HG03460 (cell line): ENCODE measurements around the gene GALNT9.

Source experiments
- ATAC-seq: cut with Tn5 transposase; IDR thresholded peaks from one replicate; pipeline ENCODE4 v1.9.1; 2021; ENCODE audit not compliant: unreplicated experiment

The GALNT9 gene

DNA sequence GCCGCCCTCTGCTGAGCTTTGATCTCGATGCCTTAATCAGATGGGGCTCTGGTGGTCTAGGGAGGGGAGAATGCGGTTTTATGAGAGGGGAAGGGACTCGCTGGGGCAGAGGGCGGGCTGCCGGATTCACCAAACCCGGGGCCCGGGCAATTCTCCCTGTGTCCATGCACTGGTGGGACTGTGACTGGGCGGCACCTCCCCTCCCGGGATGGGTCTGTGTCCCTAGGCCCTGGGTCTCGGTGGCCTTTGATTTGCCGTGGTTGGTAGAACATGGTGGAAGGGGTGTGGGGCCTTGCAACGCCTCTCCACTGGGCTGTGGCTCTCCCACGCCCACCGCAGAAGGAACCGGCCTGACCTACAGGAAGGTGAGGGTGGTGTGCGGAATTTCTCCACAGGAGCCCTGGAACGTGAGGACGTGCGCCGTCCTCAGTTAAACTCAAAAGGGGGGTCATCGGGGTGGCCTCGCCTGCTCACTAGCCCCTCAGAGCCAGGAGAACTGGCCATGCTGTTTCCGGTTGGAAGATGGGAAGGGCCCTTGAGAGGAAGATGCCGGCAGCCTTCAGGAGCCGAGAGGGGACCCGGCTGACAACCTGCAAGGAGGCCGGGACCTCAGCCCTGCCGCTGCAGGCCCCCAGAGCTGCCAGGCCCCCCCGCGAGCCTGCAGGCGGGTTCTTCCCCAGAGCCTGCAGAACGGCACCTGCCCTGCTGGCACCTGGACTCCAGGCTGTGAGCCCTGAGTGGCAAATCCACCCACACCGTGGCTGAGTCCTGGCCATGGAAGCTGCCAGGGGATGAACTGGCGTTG lies 141.5 kb downstream of the GALNT9 start:
- no peak for ATAC-seq

DNA sequence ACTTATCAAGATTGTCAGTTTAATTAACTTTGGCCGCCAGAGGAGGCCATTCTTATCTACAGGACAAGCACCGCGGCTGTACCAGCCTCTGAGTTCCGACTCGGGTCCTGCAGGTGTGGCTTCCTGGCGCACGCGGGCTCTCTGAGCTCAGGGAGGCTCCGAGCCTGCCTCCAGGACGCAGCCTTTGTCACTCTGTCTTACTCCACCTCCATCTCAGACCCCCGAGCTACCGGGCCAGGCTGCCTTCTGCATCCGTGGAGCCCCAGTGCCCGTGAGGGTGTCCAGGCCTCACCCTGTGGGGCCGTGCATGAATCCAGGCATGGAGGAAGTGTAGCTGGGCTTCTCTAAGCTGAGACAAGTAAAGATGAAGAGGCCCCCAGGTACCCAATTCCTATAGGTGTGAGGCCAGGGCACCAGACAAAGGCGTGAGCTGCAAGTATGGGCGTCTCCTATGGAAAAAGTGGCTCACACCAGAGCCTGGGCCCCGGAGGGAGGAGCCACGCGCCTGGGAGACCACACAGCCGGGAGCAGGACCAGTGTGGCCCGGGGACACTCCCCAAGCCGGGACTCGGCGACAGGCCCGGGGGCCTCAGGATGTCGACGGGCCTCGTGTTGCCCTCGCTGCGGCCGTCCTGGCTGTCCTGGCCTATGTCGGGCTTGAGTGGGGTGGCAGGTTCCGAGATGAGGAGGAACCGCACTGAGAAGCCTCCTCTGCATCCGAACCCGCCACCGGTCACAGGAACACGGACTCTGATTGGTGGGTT lies 142.3 kb downstream of the GALNT9 start:
- no peak for ATAC-seq

DNA sequence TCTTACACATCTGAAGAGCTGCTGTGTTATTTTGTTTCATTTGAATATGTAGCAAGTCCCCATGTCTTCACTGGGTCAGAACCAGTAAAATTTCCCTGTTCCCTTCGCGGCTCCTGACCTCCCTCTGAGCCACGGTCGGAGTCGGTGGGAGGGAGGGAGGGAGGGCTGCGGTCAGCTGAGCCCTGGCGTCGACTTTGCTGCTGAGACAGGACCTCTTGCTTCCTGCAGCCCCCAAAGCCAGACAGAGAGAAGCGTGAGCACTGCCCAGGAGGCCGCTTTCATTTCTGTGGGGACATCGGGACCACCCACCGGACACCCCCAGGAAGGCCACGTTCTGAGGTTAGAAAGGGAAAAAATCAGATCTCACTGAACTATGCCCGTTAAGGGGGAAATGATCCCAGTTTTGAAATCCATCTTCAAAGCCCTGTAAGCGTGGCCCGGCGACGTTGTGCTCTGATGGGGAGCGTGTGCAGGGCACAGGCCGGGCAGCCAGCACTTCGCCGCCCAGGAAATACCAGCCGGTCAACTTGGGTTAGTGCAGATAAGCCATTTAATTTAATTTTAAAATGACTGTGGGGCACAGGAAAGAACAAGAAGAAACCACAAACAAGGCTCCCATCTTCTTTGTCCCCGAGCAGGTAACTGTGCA lies 143.1 kb downstream of the GALNT9 start:
- no peak for ATAC-seq

DNA sequence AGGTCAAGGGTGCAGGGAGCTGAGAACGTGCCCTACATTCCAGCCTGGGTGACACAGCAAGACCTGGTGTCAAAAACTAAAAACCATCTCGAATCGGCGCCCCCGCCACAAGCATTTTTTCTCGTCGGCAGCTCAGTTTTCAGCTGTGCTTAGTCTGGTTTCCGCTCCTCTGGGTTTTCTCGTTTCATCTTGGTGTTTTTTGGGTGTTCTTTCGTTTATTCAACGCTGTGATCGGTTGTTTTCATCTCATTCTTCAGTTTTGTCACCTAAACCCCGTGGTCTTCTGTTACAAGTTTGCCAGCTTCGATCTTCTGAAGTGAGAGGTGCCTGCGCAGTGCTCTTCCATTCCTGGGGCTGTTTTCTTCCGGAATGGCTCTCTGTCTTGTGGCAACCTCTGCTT lies 143.7 kb downstream of the GALNT9 start:
- ATAC-seq, result no peak

DNA sequence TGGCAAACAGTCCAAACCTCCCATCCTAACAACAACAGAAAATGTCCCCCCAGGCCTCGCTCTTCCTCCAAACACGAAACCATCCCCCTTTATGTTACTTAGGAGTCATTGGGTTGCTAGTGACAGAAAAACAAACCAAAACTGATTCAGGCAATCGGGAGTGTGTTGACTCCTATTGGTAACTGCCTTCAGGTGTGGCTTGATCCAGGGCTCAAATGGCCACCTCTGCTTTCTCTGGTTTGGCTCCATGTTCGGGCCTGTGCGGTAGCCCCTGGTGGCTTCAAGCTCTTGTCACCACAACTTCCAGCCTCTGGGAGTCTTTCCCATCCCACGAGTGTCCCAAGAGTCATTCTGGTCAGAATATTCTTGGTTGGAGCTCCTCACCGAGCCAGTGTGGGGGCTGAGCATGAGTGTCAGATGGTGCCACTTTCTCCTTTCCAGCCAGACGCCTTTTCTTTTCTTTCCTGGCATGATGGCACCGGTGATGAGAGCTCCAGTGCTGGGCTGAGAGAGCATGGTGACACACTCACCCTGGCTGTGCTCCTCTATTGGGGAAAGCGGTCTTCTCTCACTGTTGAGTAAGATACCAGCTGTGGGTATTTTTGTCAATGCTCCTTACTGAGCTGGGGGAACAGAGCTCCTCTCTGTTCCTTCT lies 146.6 kb downstream of the GALNT9 start:
- ATAC-seq, result no peak

DNA sequence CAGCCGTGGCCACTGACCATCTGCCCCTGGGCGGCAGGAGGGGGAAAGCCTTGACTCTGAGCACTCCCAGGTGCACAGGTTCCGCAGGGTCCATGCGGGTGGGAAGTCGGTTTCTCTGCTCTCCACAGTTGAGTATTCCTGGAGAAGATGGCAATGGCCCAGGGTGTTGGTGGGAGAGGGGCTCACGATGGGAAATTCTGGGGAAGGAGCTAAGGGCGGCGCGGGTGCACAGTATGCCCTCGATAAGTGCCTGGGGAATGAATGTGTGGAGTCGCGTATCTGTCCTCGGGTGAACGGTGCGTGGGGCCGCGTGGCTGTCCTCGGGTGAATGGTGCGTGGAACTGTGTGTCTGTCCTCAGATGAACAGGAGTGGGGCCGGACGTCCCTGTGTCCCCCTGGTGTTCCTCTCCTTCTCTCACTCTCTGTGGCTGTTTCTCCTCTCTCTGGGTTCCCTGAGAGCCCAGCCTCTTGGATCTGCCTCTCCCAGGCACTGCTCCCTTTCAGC lies 147.1 kb downstream of the GALNT9 start:
- no peak for ATAC-seq

DNA sequence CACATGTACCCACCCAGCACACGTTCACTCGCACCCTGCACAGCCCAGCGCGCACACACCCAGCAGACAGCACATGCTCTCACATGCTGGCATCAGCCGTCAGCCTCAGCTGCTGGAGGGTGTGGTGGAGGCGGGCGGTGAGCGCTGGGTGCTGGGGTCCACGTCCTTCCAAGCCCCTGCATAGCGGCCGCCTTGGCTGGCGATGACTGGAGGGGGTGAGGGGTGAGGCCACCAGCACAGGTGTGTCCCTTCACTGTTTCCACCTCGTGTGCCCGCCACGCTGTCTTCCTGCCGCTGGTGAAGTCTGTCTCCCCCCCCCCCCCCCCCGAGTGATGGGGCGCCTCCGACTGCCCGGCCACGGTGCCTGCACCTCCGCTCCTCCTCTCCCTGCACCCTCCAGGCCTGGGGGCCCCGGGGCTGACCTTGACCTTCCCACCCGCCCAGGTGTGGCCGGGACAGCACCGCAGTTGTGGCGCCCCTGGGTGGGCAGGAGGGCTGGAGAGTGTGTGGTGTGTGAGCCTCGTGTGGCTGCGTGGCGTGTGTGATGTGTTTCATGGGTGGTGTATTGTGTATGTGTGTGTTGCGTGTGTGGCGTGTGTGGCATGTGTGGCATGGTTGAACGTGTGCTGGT lies 147.7 kb downstream of the GALNT9 start:
- ATAC-seq, result no peak

DNA sequence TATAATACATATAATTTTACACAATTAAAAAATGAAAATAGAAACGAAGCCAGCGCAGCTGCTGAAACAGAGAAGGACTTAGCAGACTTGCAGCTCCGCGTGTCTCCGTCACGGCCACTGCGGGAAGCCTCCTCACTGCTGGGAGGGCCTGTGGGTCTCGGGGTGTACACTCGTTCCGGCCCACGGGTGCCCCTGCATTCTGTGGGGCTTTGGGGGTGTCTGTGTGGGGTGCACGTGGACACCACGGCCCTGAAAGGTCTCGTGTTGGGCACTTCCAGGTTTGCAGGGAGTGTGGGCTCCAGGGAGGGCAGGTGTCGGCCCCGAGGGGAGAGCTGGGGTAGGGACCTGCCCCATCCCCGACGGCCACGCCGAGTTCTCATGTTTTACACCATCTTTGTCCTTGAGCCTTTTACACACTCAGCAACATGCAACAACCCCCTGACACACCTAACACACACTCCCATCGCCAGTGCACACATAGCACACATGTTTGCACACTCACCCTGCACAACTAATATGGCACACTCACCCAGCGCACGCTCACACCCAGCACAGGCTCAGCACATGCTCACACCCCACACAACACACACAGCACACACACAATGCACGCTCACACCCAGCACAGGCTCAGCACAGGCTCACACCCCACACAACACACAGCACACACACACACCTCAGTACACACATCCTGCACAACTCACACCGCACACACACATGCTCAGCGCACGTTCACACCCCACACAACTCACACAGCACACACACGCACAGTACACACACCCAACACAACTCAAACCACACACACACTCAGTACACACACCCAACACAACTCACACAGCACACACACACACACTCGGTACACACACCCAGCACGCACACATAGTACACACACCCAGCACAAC lies 148.5 kb downstream of the GALNT9 start:
- ATAC-seq, result no peak

DNA sequence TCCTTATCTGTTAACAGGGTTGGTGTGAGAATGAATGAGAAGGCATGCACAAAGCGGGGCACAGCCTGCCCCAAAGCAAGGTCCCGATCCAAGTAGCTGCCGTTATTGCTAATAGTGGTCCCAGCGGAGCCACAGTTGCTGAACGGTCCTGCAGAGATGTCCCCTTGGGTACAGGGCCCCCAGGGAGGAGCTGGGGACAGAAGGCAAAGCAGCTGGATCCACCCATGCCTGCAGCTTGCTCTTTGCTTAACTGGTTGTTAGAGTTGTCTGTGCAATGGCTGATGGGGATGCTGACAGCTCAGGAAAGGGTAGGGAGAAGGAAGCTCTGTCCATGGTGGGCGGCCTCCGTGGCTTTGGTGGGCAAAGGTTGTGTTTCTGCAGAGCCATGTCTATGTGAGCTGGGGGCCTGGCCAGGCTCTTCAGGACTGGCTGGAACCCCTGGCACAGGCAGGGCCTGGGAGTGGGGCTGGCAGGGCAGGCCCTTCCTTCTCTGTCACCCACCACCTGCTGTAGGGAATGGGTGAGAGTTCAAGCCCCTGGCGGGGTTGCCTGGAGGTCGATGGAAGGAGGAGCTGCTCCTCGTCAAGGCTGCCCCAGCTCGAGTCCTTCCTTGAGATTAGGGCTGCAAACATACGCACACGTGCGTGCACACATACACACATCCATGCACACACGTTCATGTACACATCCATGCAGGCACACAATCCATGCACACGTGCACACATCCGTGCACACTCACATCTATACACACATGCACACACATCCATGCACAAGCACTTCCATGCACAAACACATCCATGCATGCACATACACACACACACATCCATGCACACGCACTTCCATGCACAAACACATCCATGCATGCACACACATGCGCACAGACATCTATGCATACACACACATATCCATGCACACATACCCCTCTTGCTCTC lies 149.7 kb downstream of the GALNT9 start:
- no peak for ATAC-seq

DNA sequence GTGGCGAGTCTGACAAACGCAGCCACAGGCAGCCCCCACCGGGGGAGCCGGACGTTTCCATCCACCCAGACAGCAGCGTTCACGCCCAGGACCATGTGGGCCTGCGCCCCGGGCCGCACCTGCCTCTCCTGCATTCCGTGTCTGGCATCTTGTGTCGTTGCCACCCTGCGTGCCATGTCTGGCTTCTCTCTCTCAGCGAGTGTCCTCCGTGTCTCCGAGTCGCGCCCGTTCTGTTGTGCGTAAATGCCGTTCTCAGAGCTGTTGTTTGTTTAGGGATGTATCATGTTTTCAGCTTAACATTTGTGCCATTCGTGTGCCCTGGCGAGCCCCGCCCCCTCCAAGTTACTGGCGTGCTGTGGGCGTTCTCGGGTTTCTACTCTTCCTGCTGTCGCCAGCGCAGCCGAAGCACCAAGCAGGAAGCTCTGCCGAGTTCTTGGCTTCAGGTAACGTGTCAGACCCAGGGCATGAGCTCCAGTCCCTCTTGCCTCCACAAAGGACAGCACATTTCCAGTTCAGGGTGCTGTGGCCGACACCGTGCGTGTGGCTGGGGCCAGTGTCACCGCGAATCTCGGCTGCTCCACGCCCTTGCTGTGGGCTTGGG lies 150.5 kb downstream of the GALNT9 start:
- no peak for ATAC-seq

DNA sequence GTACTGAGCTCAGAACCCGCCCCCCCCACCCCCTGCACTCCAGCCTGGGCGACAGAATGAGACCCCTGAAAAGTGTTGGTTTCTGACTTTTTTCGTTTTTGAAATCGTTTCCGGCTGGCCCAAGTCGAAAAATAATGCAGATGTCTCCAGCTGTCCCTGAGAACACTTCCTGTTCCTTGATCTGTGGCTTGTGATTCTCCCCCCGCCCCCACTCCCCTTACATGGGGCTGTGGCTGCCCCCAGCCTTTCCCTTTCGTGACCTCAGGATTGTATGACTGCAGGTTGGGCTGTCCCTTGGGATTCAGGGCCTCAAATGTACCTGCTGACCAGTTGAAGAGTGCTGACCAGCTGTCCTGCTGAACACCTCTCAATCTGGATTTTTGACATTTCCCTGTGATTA lies 151.1 kb downstream of the GALNT9 start:
- ATAC-seq, result no peak

DNA sequence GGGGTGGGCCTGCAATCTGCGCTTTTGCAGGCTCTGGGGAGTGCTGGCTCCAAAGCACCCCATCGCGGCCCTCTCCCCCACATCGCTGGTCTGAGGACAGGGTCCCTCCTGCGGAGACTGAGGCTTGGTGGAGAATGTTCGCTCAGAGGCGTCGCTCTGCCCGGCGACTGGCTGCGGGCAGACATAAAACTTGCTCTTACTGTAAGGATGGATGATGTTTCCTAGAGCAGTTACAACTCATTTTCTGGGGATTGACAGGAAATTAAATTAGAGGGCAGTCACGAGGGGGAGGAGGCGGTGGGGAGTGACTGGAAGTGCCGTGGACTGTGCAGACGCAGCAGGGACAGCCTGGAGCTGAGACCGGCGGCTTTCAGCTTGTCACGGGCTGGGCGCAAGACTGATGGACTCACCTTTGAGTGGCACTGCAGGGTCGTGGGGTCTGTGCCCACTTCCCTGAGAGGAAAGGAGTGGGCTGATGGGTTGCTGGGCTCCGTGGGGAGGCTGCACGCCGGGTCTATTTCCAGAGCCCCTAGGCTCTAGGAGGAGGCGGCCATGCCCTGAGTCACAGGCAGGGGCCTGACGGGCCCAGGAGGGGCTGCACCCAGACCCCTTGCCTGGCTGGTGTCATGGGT lies 152.4 kb downstream of the GALNT9 start:
- ATAC-seq, result no peak

DNA sequence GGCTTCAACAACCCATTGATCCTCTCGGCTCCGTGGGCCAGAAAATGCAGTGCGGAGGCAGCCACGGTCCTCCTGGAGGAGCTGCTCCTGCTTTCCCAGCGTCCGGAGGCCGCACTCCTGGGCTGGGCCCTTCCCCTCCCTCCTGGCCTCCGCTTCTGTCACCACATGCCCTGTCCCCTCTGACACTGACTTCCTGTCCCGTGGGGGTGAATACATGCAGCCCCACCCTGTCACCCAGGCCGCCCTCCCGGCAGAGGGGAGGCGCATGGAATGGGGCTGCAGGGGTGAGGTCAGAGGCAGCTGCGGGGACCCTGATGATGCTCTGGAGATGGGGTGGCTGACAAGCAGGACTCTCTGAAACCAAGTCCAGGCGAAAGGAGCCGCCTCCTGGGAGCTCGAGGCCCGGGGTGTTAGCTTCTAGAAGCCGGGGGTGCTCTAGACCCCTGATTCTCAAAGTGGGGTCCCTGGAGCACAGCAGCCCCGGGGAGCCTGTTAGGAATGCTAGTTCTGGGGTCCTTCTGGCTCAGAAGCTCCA lies 152.9 kb downstream of the GALNT9 start:
- ATAC-seq, result no peak

DNA sequence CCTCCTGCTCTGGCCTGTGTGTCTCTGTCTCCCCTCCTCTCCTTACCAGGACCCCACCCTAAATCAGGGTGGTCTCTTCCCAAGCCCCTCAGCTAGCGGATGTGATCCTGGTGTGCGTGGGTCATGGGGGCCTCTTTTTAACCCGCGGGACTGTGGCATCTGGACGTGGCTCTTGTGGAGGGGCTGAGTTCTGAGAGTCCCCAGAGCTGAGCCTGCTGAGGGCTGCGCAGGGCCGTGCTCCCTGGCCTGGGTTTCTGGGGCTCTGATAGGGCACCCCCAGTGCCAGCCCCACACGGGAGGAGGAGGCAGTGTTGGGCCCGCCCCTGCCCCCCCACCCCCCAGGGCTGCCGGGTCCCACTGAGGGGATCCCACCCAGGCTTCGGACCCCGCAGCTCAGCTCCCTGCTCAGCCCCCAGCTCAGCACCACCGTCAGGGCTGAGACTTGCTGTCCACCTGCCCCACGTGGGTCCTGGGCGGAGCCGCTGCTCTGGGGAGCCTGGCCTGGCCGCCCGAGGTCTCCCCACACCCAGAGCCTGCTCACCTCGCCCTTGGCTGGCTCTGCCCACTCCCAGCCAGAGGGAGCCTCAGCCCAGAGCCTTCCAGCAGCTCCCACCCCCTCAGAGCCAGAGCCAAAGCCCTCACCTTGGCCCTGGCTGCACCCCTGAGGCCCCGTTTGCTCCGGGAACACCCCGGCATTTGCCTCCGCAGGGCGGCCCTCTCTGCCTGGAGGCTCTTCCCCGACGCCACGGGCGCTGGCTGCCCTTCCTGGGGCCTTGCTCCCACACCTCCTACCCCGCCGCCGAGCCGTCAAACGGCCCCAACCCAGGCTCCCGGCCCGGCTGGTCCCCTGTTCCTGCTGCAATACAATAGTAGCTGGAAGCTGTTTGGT lies 153.6 kb downstream of the GALNT9 start:
- no peak for ATAC-seq

DNA sequence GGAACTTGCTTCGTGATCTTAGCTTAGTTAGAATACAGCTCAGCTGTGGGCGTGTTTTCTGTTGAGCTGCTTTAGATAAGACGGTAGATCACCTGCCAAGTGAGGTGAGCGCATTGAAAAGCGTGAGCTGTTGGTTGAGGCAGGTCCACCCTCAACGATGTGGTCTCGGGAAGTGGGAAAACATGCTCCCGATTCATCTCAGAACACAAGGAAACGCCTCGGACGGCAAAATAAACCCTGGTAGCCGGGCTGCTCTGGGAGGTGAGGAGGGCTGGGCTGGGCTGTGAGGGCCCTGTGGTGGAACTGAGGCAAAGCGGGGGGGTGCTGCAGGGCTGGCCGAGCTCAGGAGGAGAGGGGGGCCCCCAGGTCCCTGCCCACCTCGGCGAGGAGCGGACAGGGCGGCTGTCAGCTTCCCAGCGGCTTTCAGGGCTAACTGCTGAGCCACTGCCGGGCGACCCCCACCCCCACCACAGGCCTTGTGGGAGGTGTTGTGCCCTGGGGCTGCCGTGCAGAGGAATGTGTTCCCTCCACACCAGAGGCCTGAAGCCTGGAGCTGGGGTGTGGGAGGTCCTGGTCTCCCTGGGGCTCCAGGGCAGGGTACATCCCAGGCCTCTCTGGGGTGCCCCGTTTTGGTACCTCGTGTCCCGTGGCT lies 154.4 kb downstream of the GALNT9 start:
- no peak for ATAC-seq
